ENCODE measurements around the gene COX20.

GRCh38 chr1:244854865-244855578 lies 19.6 kb downstream of the COX20 start:
- TF ChIP-seq EZH2 (IDR thresholded peaks at IDR 0.05; ENCODE audit: borderline replicate concordance, insufficient read depth, low read length, poor library complexity, severe bottlenecking) (no peak), CTCF (IDR thresholded peaks at IDR 0.05; ENCODE audit: poor library complexity, severe bottlenecking) (no peak), TAF1 (IDR thresholded peaks at IDR 0.05; ENCODE audit: low read depth) (no peak), SMC3 (conservative IDR thresholded peaks at IDR 0.05; ENCODE audit: poor library complexity) (no peak)
